22Rv1 (cell line): ENCODE results near the gene STX7.

ENCODE experiments used
- H3K27ac ChIP-seq: fragments of 450-650 bp; 2 replicates; pipeline ENCODE4 v1.5.1; 2017
- ZFX ChIP-seq: fragments of 450-650 bp; IDR thresholded peaks from 2 replicates; pipeline ENCODE4 v1.6.1; 2017; ENCODE audit warnings: antibody characterized with exemption, borderline replicate concordance
- TF ChIP-seq, protein P1 (sequence below): fragments of 450-650 bp; IDR thresholded peaks from 2 replicates; pipeline ENCODE4 v1.5.1; 2017; ENCODE audit warnings: mild to moderate bottlenecking

STX7 gene

GRCh38 chr6:132425176-132425575 lies 87.7 kb downstream of the STX7 start:
- H3K27ac ChIP-seq, result no peak overlapping the region
- TF ChIP-seq ZFX, result no peak
- TF ChIP-seq, protein P1, sequence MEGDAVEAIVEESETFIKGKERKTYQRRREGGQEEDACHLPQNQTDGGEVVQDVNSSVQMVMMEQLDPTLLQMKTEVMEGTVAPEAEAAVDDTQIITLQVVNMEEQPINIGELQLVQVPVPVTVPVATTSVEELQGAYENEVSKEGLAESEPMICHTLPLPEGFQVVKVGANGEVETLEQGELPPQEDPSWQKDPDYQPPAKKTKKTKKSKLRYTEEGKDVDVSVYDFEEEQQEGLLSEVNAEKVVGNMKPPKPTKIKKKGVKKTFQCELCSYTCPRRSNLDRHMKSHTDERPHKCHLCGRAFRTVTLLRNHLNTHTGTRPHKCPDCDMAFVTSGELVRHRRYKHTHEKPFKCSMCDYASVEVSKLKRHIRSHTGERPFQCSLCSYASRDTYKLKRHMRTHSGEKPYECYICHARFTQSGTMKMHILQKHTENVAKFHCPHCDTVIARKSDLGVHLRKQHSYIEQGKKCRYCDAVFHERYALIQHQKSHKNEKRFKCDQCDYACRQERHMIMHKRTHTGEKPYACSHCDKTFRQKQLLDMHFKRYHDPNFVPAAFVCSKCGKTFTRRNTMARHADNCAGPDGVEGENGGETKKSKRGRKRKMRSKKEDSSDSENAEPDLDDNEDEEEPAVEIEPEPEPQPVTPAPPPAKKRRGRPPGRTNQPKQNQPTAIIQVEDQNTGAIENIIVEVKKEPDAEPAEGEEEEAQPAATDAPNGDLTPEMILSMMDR, result no peak

GRCh38 chr6:132423839-132424238 lies 89.1 kb downstream of the STX7 start:
- H3K27ac ChIP-seq, result no peak overlapping the region
- TF ChIP-seq ZFX, result no peak
- TF ChIP-seq, protein P1, result no peak

DNA sequence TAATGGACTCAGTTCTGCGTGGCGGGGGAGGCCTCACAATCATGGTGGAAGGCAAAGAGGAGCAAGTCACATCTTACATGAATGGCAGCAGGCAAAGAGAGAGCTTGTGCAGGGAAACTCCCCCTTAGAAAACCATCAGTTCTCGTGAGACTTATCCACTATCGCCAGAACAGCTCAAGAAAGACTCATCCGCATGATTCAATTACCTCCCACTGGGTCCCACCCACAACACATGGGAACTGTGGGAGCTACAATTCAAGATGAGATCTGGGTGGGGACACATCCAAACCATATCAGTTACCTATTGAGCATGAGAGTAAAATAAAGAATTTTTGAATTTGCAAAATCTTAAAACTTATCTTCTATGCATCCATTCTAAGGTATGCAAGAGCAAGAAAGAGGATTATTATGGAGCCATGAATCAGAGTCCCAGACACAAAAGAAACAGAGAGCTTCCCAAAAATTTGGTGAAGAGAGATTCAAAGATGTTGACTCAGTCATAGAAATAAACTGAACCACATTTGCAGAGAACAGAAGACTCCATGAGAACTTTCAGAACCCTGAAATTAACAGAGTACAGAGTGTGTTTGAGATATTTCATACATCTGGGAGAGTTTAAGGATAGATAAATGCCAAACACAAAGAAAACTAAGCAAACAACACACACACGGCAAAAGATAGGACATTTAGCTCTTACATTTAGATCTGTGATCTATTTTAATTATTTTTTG lies 94.5 kb downstream of the STX7 start:
- TF ChIP-seq, protein P1, result no peak
- no peak for TF ChIP-seq ZFX
- H3K27ac ChIP-seq, result no peak overlapping the region

DNA sequence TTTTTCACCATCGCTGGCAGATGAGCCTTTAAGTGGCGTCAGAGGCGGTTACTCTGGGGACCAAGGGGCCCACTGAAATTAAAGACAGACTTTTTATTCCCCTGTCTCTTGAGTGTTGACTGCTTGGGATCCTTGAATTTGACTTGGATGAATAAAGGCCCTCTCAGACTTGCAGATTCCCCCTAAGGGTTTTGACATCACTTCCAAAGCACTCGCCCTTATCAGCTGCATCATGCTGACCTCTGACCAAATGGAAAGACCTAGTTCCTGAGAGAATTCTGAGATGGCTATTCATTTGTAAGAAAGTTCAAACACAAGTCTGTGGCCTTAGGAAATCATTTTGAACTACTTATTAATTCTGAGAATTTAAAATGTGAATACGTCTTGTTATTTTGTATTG lies 98.2 kb downstream of the STX7 start:
- no peak overlapping the region for H3K27ac ChIP-seq
- TF ChIP-seq ZFX, result no peak
- TF ChIP-seq, protein P1, result no peak

DNA sequence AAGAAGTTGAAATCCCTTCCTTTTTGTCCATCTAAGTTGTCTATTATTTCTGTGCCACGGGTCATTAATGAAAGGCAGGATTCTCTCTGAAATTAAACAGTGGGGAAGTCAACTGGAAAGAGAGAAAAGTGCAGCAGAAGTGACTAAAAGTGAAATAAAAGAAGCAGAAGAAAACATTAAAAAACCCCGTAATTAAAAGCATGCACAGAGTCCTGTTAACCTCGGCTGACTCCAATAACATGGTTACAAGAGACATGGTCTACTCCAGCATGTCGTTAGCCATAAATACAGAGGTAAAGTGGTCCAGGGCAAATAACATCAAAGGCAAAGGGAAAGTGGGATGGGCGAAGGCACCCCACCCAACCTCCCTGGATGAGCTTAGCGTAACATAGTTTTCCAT lies 98.6 kb downstream of the STX7 start:
- H3K27ac ChIP-seq, result no peak overlapping the region
- TF ChIP-seq, protein P1, result no peak
- TF ChIP-seq ZFX, result no peak

- TF ChIP-seq ZFX, result no peak
- TF ChIP-seq, protein P1, result no peak
- H3K27ac ChIP-seq, result no peak overlapping the region
Measured at GRCh38 chr6:132413499-132413802, 99.5 kb downstream of the STX7 start.

- TF ChIP-seq, protein P1, result no peak
- H3K27ac ChIP-seq, result no peak overlapping the region
Measured at GRCh38 chr6:132412656-132413498, 100.0 kb downstream of the STX7 start.
